Measurements from ENCODE around the gene HES7. TPM values are rescaled to one million over a fixed set of nuclear protein-coding genes. Genes with fewer than 3 reads are reported as not detected.

HES7 gene
- total RNA-seq, 1 experiment from 2014 or later: not detected

DNA sequence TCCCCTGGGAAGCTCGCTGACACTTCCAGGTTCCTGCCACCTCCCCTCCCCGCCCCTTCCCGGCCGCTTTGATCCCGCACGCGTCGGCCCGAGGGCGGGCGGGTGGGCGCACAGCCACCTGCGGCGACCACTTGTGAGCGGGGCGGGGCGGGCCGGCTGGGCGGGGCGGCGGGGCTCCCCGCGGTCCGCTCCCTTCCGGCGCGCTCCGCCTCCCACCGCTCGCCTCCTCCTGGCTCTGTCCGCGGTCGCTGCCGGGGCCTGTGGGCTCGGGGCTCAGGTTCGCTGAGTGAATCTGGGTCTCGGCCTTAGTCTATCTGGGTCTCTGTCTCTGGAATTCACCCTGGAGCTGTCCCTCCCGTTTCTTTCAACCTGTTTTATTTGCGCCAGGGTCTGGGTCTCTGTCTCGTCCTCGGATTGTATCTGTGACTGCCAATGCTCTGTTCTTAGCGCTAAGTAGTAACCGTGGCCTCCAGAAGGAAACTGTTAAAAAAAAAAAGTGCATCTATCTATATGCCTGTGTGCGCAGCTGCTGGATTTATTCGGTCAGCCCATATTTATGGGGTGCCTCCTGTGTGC, 2.7 kb upstream of the HES7 start:
- no peaks in the 10 kb centered on the region for H3K9me3 ChIP-seq (replicated peaks)
- DNase-seq (ENCODE audit: low read depth in 1 of 2, low spot score in 2 of 2): peak in 1 of 2 experiments; percentile 64

DNA sequence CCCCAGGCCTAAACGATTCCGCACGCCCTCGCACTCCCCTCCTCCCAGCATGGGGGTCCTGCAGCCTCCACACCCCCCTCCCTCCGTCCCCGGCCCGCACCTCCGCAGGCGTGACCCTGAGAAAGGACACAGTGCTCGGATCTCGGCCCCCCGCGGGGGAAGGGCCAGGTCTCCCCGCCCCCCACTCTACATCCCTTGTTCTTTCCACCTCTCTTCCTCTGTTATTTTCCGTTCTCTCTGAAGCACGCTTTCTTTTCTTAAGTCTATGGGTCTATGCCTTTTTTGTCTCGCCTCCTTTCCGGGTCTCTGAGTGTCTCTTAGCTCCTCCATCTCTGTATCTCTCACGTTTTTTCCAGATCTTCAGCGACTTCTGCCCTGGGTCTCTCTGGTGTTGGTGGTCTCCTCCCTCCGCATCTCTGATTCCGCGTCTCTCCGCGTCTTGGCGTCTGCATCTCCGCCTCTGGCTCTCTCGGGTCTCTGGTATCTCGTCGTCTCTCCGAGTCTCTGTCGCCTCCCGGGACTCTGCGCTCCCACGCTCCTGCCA, 2.1 kb upstream of the HES7 start:
- no peaks in the 10 kb centered on the region for H3K9me3 ChIP-seq (replicated peaks)
- H3K36me3 ChIP-seq: no peaks in the 10 kb centered on the region
- H3K27me3 ChIP-seq (replicated peaks): peaks cover 22% of the 10 kb centered on the region
- DNase-seq (ENCODE audit: low read depth in 1 of 2, low spot score in 2 of 2): peak in 1 of 2 experiments; percentile 57
- H3K4me1 ChIP-seq (replicated peaks): peaks cover 43% of the 10 kb centered on the region
- no peak overlapping the region for H3K27ac ChIP-seq
- H3K4me3 ChIP-seq: peak overlapping the region; percentile 41

More for the DNA sequence above, 2.7 kb upstream of the HES7 start:
- Histone ChIP-seq H3K4me1 (replicated peaks) (peaks cover 41% of the 10 kb centered on the region), H3K36me3 (no peaks in the 10 kb centered on the region), H3K27me3 (replicated peaks) (peaks cover 22% of the 10 kb centered on the region), H3K27ac (no peak overlapping the region), H3K4me3 (peak overlapping the region; percentile 41)

DNA sequence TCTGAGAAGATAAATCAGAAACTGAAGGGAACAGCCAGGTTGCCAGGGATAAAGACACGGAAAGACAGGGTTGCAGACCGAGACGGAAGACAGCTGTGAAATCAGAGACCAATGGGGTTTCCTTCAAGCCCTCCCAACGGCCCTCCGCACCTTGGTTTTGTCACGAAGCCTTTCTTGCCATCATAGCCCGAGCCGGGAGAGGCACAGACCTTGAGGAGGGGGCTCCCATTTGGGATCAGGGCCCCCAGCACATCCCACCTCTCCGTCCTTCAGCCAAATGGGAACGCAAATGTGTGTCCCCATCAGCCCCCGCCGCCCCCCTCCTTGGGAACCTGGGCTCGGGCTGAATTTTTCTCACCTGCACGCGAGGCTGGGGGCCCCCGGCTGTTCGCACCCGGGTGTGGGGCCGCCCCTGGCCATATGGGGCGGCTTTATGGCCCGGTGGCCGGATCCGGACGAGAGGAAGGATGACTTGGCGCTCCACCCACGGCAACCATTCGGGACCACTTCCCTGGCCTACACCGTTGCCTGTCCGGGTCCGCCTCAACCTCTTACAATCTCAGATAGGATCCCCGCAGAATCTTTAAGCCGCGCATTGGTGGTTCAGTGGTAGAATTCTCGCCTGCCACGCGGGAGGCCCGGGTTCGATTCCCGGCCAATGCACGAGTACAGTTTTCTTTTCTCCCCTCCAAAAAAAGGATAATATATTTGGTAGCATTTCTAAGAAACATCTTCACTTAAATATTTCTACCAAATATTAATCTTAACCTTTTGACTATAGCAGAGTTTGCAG, 1.4 kb upstream of the HES7 start:
- no peak overlapping the region for H3K27ac ChIP-seq
- H3K4me1 ChIP-seq (replicated peaks): peaks cover 45% of the 10 kb centered on the region
- DNase-seq (ENCODE audit: low read depth in 1 of 2, low spot score in 2 of 2): peak; percentile 78 to 79
- H3K36me3 ChIP-seq: no peaks in the 10 kb centered on the region
- peaks cover 22% of the 10 kb centered on the region for H3K27me3 ChIP-seq (replicated peaks)
- no peaks in the 10 kb centered on the region for H3K9me3 ChIP-seq (replicated peaks)
- peak overlapping the region; percentile 41 for H3K4me3 ChIP-seq

DNA sequence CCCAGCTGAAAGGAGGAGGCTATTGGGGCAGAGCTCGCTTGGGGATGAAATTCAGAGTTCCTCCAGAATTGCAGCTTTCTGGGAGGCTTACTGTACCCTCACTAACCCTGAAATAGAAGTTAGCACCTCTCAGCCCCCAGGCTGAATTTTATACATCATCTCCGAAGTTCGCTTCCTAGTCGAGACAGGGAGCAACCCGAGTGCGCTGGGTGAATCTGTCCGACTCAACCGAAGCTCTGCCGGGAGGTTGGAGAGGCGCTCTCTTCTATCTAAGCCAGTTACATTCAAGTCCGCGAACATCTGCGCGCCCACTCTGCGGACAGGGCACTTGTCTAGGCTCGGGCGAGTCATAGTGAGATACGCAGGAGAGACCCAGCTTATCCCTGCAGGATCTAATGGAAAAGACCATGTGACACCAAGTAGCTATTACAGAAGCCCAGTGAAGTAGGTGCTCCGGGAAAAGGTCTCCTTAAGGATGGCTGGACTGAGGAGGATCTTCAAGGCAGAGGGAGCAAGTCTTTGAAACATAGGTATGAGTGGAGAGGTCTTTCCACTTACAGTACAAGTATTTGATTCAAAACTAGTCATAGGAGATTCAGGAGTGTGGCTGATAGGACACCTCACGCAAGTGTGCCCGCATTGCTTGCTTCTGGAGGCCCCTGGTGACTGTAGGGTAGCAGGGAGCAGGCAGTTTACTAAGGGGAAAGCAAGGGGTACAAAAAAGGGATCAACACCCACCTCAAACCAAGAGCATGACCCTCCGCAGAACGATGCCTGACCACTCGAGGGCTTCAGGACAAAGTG, 646 bp upstream of the HES7 start:
- peak in 1 of 2 experiments; percentile 30 for DNase-seq (ENCODE audit: low read depth in 1 of 2, low spot score in 2 of 2)
- Histone ChIP-seq H3K9me3 (replicated peaks) (no peaks in the 10 kb centered on the region), H3K4me3 (peak overlapping the region; percentile 41)

DNA sequence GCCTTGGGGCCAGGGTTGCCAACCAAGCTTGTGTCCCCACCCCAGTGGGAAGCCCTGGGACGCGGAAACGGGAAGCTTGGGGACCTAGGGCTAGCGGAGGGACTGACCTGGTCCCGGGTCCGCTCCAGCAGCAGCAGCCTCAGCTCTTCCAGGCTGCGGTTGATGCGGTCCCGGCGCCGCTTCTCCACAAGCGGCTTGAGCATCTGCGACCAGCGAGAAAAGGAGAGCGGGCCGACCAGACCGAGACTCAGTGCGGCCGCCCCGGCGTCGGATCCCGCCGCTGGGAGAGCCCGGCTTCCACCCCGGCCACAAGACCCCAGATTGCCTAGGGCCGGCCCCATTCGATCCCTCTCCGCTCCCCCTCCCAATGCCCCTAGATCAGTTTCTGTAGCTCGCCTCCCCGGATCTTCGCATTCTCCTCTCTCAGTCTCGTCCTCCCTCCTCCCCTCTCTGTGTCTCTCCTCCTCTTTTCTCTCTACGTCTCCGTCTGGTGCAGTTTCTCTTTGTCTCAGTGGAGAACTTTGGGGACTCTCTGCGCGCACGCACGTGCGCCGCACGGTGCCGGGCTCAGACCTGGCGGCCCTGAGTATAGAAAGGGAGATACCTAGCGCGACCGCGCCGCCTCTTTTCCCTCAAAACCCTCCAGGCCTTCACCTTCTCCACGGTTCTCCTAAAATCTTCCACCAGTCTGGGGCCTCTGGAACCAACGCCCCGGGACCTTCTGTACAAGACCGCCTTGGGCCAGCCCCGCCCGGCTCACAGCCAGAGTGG, 797 bp downstream of the HES7 start:
- no peaks in the 10 kb centered on the region for H3K36me3 ChIP-seq
- no peak overlapping the region for H3K27ac ChIP-seq
- H3K9me3 ChIP-seq (replicated peaks): no peaks in the 10 kb centered on the region
- H3K27me3 ChIP-seq (replicated peaks): peaks cover 22% of the 10 kb centered on the region
- DNase-seq (ENCODE audit: low read depth in 1 of 2, low spot score in 2 of 2): peak in 1 of 2 experiments; percentile 37
- H3K4me3 ChIP-seq: peak overlapping the region; percentile 45
- peaks cover 50% of the 10 kb centered on the region for H3K4me1 ChIP-seq (replicated peaks)

More for the DNA sequence above, 646 bp upstream of the HES7 start:
- Histone ChIP-seq H3K36me3 (no peaks in the 10 kb centered on the region), H3K4me1 (replicated peaks) (peaks cover 45% of the 10 kb centered on the region), H3K27me3 (replicated peaks) (peaks cover 22% of the 10 kb centered on the region), H3K27ac (no peak overlapping the region)

DNA sequence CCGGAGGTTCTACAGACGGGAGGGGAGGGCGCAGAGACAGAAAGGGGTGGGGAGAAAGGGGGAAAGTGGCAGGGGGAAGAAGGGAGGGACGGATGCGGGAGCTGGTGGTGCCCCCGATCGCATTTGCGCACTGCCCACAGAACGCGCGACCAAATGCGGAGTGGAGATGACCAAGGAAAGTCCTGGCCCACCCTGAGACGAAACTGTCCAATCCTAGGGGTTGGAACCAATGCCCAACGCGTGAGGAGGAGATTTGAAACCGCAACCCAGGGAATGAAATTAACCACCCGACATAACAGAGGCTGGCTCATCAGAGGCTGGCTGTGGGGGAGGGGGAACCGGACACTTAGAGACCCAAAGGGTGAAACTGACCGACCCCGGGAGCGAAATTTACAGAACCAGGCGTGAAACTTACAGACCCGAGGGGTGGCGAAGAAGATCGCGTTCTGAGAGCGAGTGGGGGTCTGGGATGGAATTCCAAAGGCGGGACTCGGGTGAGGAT, 1.4 kb downstream of the HES7 start:
- DNase-seq (ENCODE audit: low read depth in 1 of 2, low spot score in 2 of 2): no peak
- H3K36me3 ChIP-seq: no peaks in the 10 kb centered on the region
- H3K27ac ChIP-seq: no peak overlapping the region
- H3K27me3 ChIP-seq (replicated peaks): peaks cover 22% of the 10 kb centered on the region
- peak overlapping the region; percentile 45 for H3K4me3 ChIP-seq
- H3K9me3 ChIP-seq (replicated peaks): no peaks in the 10 kb centered on the region
- H3K4me1 ChIP-seq (replicated peaks): peaks cover 57% of the 10 kb centered on the region

DNA sequence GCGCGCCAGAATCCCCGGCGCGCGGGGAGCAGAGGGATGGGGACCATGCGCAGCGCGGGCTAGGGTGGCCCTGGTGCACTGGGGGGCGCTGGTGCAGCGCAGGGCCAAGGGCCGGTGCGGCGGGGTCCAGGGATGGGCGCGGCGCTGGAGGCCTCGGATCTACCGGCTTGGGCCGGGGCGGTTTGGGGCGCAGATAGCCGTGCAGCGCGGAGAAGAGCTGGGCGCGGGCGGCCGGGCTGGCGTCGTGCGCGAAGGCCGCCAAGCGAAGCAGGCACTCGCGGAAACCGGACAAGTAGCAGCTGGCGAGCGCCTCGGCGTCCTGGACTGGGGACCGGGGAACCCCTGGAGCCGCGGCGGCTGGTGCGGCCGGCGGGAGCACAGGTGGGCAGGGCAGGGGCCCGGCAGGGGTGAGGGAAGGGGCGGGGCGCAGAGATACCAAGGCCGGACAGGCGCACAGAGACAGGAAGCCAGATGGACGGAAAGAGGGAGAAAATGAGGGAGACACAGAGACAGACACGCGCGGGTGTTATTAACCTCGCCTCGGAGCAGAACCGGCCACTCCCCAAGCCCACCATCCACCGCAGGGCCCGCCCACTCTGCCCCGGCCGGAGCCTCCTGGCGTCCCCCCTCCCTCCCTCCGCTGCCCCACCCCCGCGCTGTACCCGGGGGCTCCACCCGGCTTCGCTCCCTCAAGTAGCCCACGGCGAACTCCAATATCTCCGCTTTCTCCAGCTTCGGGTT, 2.1 kb downstream of the HES7 start:
- H3K27ac ChIP-seq: no peak overlapping the region
- no peaks in the 10 kb centered on the region for H3K9me3 ChIP-seq (replicated peaks)
- peak; percentile 72 to 74 for DNase-seq (ENCODE audit: low read depth in 1 of 2, low spot score in 2 of 2)
- no peaks in the 10 kb centered on the region for H3K36me3 ChIP-seq
- H3K4me3 ChIP-seq: peak overlapping the region; percentile 45
- H3K4me1 ChIP-seq (replicated peaks): peaks cover 54% of the 10 kb centered on the region
- H3K27me3 ChIP-seq (replicated peaks): peaks cover 22% of the 10 kb centered on the region

DNA sequence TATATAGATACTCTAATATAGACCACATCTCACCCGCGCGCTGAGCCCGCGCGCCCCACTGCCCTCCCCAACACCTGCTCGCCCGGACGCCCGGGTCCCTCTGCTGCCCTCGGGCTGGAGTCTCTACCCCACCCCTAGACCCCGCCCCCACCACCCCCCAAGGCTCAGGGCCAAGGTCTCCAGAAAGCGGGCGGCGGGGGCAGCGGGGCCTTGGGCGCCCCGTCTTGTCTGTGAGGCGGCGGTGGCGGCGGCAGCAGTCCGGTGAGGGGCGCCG, 2.6 kb downstream of the HES7 start:
- peak overlapping the region; percentile 45 for H3K4me3 ChIP-seq
- H3K9me3 ChIP-seq (replicated peaks): no peaks in the 10 kb centered on the region
- no peak for DNase-seq (ENCODE audit: low read depth in 1 of 2, low spot score in 2 of 2)
- peaks cover 22% of the 10 kb centered on the region for H3K27me3 ChIP-seq (replicated peaks)
- peaks cover 52% of the 10 kb centered on the region for H3K4me1 ChIP-seq (replicated peaks)
- no peak overlapping the region for H3K27ac ChIP-seq
- no peaks in the 10 kb centered on the region for H3K36me3 ChIP-seq

DNA sequence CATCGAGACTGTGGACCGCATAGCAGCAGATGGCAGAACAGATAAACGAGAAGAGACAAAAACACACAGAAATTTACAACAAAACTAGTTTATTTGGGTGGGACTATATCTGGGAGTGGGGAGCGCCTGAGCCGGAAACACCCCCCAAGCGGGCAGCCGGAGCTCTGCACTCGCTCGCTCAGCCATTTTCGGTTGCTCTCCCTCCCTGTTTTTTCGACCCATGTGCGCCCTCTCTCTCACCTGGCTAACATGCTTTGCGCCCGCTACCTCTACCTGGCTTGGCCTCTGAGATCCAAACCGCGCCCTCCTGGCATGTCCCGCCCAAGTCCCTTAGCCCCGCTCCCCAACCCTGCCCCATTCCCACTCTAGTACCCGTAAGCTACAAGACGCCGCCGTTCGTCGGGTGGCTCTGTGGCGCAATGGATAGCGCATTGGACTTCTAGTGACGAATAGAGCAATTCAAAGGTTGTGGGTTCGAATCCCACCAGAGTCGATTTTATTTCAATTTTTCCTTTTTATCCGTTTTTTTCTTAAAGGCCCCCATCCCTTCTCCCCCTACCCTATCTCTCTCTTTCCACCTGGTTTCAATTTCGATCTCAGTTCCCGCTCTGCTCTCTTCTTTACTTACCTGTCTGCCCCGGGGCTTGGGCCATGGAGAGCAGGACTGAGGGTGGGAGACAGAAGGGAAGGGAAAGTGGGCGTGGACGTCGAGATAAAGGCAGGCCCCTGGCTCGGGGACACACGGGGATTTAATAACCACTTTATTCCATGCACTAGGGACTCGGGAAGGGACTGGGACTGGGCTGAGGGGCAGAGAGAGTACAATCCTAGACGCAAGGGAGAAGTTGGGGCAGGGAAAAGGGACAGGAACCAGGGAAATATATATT, 3.1 kb downstream of the HES7 start:
- DNase-seq (ENCODE audit: low read depth in 1 of 2, low spot score in 2 of 2): peak; percentile 79 to 91
- no peak overlapping the region for H3K27ac ChIP-seq
- H3K27me3 ChIP-seq (replicated peaks): peaks cover 23% of the 10 kb centered on the region
- H3K36me3 ChIP-seq: no peaks in the 10 kb centered on the region
- peaks cover 52% of the 10 kb centered on the region for H3K4me1 ChIP-seq (replicated peaks)
- no peaks in the 10 kb centered on the region for H3K9me3 ChIP-seq (replicated peaks)
- H3K4me3 ChIP-seq: peak overlapping the region; percentile 45

DNA sequence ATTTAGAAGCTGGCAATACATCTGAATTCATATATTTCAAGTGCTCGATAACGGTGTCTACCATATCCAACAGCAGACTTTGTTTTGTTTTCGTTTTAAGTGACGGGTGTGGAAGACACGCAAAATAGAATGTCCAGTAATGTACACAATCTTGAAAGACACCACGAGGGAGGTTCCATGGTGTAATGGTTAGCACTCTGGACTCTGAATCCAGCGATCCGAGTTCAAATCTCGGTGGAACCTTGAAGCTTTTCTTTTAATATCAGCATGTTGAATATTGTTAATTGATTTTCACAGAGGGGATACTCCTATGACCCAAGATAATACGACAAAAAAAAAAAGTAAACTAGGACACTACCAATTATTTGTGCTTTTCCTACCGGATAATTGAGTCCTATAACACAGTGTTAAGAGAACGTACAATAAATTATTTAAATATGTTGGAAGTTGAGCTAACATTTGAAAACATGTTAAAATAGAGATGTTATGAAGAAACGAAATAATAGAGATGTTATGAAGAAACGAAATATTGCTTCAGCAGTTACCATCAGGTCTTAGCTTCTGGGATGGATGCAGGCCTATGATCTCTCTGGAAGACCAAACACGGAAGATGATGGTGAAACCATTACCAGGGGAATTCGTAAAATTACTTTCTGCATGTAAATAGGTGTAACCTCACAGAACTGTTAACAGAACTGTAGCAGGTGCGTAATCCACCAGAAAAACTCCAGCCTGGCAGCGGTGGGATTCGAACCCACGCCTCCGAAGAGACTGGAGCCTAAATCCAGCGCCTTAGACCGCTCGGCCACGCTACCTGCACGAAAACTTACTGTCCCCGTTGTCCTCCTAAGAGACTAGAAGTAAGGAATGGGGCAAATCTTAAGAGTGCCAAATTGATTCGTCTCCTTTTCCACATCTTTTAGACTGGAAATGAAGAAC, 4.1 kb downstream of the HES7 start:
- Histone ChIP-seq H3K27me3 (replicated peaks) (peaks cover 22% of the 10 kb centered on the region), H3K4me3 (peak overlapping the region; percentile 45), H3K27ac (no peak overlapping the region), H3K36me3 (no peaks in the 10 kb centered on the region), H3K4me1 (replicated peaks) (peaks cover 45% of the 10 kb centered on the region), H3K9me3 (replicated peaks) (no peaks in the 10 kb centered on the region)
- peak; percentile 87 to 96 for DNase-seq (ENCODE audit: low read depth in 1 of 2, low spot score in 2 of 2)

All from SJSA1 (cell line).